Osteocyte (in vitro differentiated cells): Measurements from ENCODE around the gene FAM98A. TPM values are rescaled to one million over a fixed set of nuclear protein-coding genes. Genes with fewer than 3 reads are reported as not detected.

Experiments used
- DNase-seq: peaks from one replicate; pipeline ENCODE4 v3.0.0; 2021; ENCODE audit warnings: mixed read lengths; ENCODE audit not compliant: unreplicated experiment; ENCODE audit errors: extremely low spot score
- H3K27ac Mint-ChIP-seq: one replicate; pipeline ENCODE4 v1.8.0; 2021; ENCODE audit warnings: mild to moderate bottlenecking, mixed read lengths; ENCODE audit not compliant: unreplicated experiment
- H3K27me3 Mint-ChIP-seq: one replicate; pipeline ENCODE4 v1.8.0; 2021; ENCODE audit warnings: mixed read lengths; ENCODE audit not compliant: unreplicated experiment
- H3K36me3 Mint-ChIP-seq: one replicate; pipeline ENCODE4 v1.8.0; 2021; ENCODE audit warnings: mixed read lengths; ENCODE audit not compliant: unreplicated experiment
- H3K4me1 Mint-ChIP-seq: one replicate; pipeline ENCODE4 v1.8.0; 2021; ENCODE audit warnings: mixed read lengths; ENCODE audit not compliant: unreplicated experiment
- H3K4me3 Mint-ChIP-seq: one replicate; pipeline ENCODE4 v1.8.0; 2021; ENCODE audit warnings: mild to moderate bottlenecking, moderate library complexity, mixed read lengths; ENCODE audit not compliant: unreplicated experiment
- H3K9me3 Mint-ChIP-seq: one replicate; pipeline ENCODE4 v1.8.0; 2021; ENCODE audit warnings: mixed read lengths; ENCODE audit not compliant: unreplicated experiment
- CTCF ChIP-seq: fragments of 200-600 bp; sonication (generic); IDR thresholded peaks from 2 replicates; pipeline ENCODE4 v1.5.0; 2021; ENCODE audit warnings: antibody characterized with exemption, mild to moderate bottlenecking, moderate library complexity
- total RNA-seq: library from RNA; stranded (reverse); gene quantifications from 2 replicates; pipeline ENCODE4 v1.2.1, GENCODE V29; 2021

The FAM98A gene
- total RNA-seq, 1 donor from 2014 or later: 66.8 TPM

- no peak for DNase-seq
- no peak for TF ChIP-seq CTCF
- Mint-ChIP-seq H3K27ac (no peak overlapping the region), H3K9me3 (peaks cover 16% of the 10 kb centered on the region), H3K36me3 (peaks cover 1% of the 10 kb centered on the region), H3K27me3 (no peaks in the 10 kb centered on the region), H3K4me1 (no peaks in the 10 kb centered on the region), H3K4me3 (no peak overlapping the region)
These were observed 18.3 kb upstream of the FAM98A start for GRCh38 chr2:33617401-33617800.

GRCh38 chr2:33616873-33617272 lies 17.8 kb upstream of the FAM98A start:
- DNase-seq: no peak
- Mint-ChIP-seq H3K27me3 (no peaks in the 10 kb centered on the region), H3K9me3 (peaks cover 16% of the 10 kb centered on the region), H3K4me3 (no peak overlapping the region), H3K27ac (no peak overlapping the region), H3K4me1 (no peaks in the 10 kb centered on the region), H3K36me3 (peaks cover 1% of the 10 kb centered on the region)
- no peak for TF ChIP-seq CTCF

GRCh38 chr2:33614190-33614589 lies 15.1 kb upstream of the FAM98A start:
- H3K4me3 Mint-ChIP-seq: no peak overlapping the region
- no peak overlapping the region for H3K27ac Mint-ChIP-seq
- peaks cover 15% of the 10 kb centered on the region for H3K9me3 Mint-ChIP-seq
- H3K4me1 Mint-ChIP-seq: no peaks in the 10 kb centered on the region
- DNase-seq: no peak
- H3K27me3 Mint-ChIP-seq: no peaks in the 10 kb centered on the region
- H3K36me3 Mint-ChIP-seq: peaks cover 1% of the 10 kb centered on the region
- TF ChIP-seq CTCF: no peak

GRCh38 chr2:33607905-33608304 lies 8.8 kb upstream of the FAM98A start:
- Mint-ChIP-seq H3K4me3 (no peak overlapping the region), H3K9me3 (no peaks in the 10 kb centered on the region), H3K27ac (no peak overlapping the region), H3K36me3 (no peaks in the 10 kb centered on the region), H3K27me3 (no peaks in the 10 kb centered on the region), H3K4me1 (peaks cover 9% of the 10 kb centered on the region)
- TF ChIP-seq CTCF: no peak
- no peak for DNase-seq

GRCh38 chr2:33607251-33607721 lies 8.2 kb upstream of the FAM98A start:
- H3K9me3 Mint-ChIP-seq: no peaks in the 10 kb centered on the region
- no peak overlapping the region for H3K4me3 Mint-ChIP-seq
- H3K36me3 Mint-ChIP-seq: no peaks in the 10 kb centered on the region
- H3K4me1 Mint-ChIP-seq: peaks cover 9% of the 10 kb centered on the region
- DNase-seq: no peak
- no peak overlapping the region for H3K27ac Mint-ChIP-seq
- no peak for TF ChIP-seq CTCF
- H3K27me3 Mint-ChIP-seq: no peaks in the 10 kb centered on the region
